HG03565 (cell line): ENCODE data around the gene ZNF417.
"Not testable (repeated sequence)": the region's sequence is repeated elsewhere in the genome, so short reads cannot be mapped to it uniquely, and the experiment has no call there.

Source experiments
- ATAC-seq: cut with Tn5 transposase; IDR thresholded peaks from one replicate; pipeline ENCODE4 v1.9.1; 2021; ENCODE audit warnings: mild to moderate bottlenecking, moderate library complexity; ENCODE audit not compliant: unreplicated experiment

ZNF417 gene

GRCh38 chr19:57888107-57888559 lies 28.3 kb downstream of the ZNF417 start:
- ATAC-seq, result peak; percentile 2

DNA sequence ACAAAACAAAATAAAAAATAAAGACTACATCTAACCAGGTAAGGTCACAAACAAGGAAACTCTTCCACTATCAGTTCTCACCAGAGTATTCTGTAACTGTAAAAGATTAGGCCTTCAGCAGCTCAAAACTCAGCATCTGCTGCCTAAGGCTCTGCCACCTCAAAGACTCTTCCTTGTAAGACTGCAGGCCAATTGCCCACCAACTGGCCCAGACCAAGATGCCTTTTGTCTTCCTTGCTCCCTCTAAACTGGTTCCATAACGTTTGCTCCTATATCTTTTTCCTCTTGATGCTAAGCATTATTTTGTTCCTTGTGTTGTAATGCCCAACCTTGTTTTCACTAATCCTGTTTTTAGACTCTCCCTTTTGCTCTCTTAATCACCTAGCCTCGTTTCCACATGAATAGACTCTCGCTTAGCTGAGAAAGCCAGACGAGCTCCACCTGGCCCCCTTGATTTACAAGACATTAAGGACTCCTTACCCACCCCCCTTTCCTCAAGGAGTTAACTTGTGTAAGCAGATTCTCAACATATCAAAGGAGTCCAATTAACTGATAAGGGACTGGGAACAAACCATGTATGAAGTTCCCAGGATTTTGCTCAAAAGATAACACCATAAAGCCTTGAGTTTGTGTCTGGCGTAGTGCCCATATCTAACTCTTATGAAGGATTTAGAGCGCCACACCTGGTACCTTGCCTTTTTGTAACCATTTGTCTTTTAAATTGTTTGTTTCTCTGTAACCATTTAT lies 29.0 kb downstream of the ZNF417 start:
- ATAC-seq, result no peak

GRCh38 chr19:57886046-57886445 lies 30.3 kb downstream of the ZNF417 start:
- no peak for ATAC-seq

GRCh38 chr19:57873883-57874799 lies 42.3 kb downstream of the ZNF417 start:
- not testable (repeated sequence) for ATAC-seq

GRCh38 chr19:57872450-57872849 lies 43.9 kb downstream of the ZNF417 start:
- ATAC-seq, result no peak

- no peak for ATAC-seq
These were observed 46.2 kb downstream of the ZNF417 start for GRCh38 chr19:57870225-57870624.

DNA sequence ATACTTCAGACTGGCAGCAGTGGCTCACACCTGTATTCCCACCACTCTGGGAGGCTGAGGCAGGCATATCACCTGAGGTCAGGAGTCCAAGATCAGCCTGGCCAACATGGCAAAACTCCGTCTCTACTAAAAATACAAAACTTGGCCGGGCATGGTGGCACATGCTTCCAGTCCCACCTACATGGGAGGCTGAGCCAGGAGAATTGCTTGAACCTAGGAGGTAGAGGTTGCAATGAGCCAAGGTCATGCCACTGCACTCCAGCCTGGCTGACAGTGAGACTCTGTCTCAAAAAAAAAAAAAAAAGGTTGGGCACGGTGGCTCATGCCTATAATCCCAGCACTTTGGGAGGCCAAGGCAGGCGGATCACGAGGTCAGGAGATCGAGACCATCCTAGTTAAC lies 46.7 kb downstream of the ZNF417 start:
- not testable (repeated sequence) for ATAC-seq

GRCh38 chr19:57867868-57868492 lies 48.4 kb downstream of the ZNF417 start:
- ATAC-seq, result no peak
